ENCODE data around the gene SMAD5.

SMAD5 gene

DNA sequence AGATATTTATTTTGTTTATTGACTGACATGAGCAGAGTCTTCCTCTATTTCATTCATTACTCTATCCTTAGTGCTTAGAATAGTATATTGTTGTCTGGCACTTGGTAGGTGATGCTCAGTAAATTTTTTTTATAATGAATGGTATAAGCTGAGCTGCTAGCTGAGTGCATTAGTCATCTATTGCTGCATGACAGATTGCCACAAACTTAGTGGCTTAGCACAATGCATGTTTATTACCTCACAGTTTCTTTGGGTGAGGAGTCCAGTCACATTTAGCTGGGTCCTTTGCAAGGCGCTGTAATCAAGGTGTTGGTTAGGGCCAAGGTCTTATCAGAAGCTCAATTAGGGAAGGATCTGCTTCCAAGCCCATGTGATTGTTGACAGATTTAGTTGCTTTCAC, 23.1 kb downstream of the SMAD5 start:
- DNase-seq (ENCODE audit: low spot score), result no peak

DNA sequence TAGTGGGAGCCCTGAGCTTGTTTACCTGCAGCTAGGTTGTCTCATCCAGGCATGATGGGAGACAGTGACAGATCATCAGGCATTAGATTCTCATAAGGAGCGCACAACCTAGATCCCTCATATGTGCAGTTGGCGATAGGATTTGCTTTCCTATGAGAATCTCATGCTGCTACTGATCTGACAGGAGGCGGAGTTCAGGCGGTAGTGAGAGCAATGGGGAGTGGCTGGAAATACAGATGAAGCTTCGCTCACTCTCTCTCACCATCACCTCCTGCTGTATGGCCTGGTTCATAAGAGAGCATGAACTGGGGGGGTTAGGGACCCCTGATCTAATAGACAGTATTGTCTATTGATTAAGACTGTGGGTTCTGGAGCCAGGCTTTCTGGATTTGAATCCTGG, 24.9 kb downstream of the SMAD5 start:
- DNase-seq (ENCODE audit: low spot score), result no peak

- DNase-seq (ENCODE audit: low spot score), result peak; percentile 35
These were observed 26.8 kb downstream of the SMAD5 start for GRCh38 chr5:136159457-136159856.

- peak; percentile 46 for DNase-seq (ENCODE audit: low spot score)
These were observed 29.4 kb downstream of the SMAD5 start for GRCh38 chr5:136162008-136162407.

- no peak for DNase-seq (ENCODE audit: low spot score)
These were observed 31.6 kb downstream of the SMAD5 start for GRCh38 chr5:136164226-136164625.

DNA sequence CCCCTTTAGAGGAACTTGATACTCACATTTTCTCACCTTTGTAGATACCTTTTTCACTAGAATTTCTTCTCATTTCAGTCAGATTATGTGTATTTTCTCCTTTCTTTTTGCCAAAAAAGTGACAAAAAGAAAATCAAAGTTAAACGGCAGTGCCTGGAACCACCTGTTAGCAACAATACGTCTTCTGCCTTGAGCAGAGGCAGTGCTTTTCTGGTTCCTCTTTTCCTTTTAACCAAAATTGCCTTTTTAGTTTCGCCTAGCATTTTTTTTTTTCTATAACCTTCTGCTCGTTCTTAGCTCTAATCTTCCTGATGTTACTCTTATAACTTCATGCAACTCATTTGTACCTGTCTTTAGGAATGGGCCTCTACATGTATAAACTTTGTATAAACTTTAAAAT, 34.3 kb downstream of the SMAD5 start:
- no peak for DNase-seq (ENCODE audit: low spot score)

DNA sequence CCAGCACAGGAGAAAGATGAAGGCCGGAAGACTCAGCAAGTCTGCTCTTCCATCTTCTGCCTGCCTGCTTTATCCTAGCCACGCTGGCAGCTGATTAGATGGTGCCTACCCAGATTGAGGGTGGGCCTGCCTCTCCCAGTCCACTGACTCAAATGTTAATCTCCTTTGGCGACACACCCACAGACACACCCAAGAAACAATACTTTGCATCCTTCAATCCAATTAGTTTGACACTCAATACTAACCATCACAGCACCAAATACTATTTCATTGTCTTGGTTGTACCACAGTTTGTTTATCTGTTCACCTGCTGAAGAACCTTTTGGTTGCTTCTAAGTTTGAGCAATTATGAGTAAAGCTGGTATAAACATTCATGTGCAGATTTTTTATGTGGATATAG, 36.6 kb downstream of the SMAD5 start:
- DNase-seq (ENCODE audit: low spot score), result no peak

- peak; percentile 65 for DNase-seq (ENCODE audit: low spot score)
These were observed 41.5 kb downstream of the SMAD5 start for GRCh38 chr5:136174021-136174659.

DNA sequence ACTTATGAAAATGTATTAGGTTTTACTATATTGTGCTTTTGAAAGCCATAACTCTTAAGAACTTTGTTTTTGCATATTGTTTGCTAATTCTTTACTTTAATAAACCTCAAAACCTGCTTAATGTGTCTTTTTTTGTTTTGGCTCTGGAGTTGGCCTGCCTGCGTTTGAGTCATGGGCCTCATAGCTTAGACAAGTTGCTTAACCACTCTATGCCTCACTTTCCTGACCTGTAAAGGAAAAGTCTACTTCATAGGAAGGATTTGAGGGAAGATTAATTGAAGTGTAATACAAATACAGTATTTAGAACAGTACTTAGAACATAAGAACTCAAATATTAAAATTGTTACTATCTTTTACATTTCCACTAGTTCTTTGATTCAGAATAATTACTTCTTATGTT, 50.0 kb downstream of the SMAD5 start:
- DNase-seq (ENCODE audit: low spot score), result no peak

- DNase-seq (ENCODE audit: low spot score), result no peak
These were observed 53.5 kb downstream of the SMAD5 start for GRCh38 chr5:136185974-136186665.

- DNase-seq (ENCODE audit: low spot score), result no peak
These were observed 54.2 kb downstream of the SMAD5 start for GRCh38 chr5:136186796-136187195.

DNA sequence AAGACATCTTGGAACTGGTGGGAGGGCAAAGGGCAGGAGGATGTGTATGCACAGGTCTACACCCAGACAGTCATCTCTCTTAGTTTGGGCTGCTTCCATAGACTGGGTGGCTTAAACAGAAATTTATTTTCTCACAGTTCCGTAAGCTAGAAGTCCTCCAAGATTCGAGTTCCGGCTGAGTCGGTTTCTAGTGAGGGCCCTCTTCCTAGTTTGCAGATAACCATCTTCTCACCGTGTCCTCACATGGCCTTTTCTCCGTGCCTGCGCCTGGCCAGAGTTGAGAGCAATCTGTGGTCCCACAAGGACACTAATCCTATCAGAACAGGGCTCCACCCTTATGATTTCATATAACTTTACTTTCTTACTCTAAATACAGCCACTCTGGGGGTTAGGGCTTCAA, 56.2 kb downstream of the SMAD5 start:
- DNase-seq (ENCODE audit: low spot score), result no peak

DNA sequence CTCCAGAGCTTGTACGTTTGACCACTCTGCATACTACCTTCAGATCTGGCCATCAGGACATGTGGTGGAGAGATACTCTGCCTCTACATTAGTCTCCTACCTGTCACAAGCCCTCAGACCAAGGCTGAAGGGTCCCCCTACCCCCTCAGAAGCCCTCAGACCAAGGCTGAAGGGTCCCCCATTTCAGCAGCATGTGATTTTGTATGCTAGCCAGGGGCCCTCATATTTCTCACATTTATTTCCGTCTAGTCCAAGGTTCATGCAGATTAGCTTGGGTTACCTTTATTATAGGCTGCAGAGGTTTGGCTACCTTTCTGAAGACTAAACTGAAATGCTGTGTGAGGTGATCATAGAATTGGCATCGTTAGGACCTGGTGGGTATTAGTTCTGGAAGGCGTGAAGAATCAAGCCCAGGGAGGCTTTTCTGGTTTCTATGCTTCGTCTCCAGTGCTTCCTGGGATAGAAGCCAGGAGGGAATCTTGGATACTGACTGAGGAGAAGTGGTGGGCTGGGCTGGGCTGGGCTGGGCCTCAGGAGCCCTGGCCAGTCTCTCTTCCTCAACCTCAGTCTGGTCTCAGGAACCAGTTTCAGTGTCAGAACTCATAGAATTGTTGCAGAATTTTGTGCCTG, 57.6 kb downstream of the SMAD5 start:
- no peak for DNase-seq (ENCODE audit: low spot score)

GRCh38 chr5:136190904-136191303, 58.3 kb downstream of the SMAD5 start:
- no peak for DNase-seq (ENCODE audit: low spot score)

GRCh38 chr5:136191304-136192014, 58.8 kb downstream of the SMAD5 start:
- DNase-seq (ENCODE audit: low spot score), result no peak

GRCh38 chr5:136192015-136192525, 59.4 kb downstream of the SMAD5 start:
- DNase-seq (ENCODE audit: low spot score), result no peak

GRCh38 chr5:136192526-136193321, 60.1 kb downstream of the SMAD5 start, which contains the start of gene SMIM32:
SMIM32 (minus strand) TSS chr5:136193162; CDS start chr5:136192524, 638 bp downstream.
- DNase-seq (ENCODE audit: low spot score), result no peak

GRCh38 chr5:136193322-136193935, 60.8 kb downstream of the SMAD5 start:
- no peak for DNase-seq (ENCODE audit: low spot score)

GRCh38 chr5:136194576-136194975, 61.9 kb downstream of the SMAD5 start:
- DNase-seq (ENCODE audit: low spot score), result no peak

DNA sequence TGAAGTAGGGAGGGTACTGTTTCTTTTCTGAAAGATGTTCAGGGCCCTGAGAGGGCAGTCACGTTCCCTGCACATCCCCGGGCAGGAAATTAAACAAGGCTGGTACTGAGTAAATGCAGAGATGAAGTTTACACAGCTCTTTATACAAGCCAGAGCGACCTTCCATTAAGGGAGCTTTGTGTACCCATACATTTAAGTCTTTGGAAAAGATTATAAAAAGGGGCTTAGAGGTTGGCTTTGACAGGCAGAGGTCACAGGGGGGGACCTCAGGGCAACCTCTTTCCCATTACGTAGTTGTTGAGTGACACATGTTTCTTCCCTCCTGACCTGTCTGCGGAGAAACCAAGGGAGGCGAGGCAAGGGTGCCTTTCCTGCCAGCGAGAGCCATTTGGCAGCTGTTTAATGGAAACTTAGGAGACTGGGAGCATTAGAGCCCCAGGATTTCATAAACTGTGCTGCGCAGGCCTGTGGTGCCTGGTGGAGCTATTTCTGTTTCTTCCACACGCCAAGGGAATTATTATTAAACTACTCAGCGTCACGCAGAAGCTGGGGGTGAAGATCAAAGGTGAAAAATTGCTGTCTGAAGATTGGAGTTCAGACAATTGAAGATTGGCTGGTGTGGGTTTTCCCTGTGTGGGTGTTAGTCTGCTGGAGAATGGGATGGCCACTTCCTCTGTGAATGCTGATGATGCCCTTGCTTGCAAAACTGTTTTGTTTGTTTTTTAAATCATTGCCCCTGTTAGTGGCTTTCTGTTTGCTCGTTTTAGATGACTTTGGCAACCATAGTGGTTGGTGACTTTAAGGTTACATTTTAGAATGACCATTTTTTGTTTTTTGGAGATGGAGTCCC, 63.6 kb downstream of the SMAD5 start:
- DNase-seq (ENCODE audit: low spot score), result peak; percentile 5
